ENCODE results near the gene CIC. TPM values are rescaled to one million over a fixed set of nuclear protein-coding genes. Genes with fewer than 3 reads are reported as not detected.
"Not testable (repeated sequence)": the region's sequence is repeated elsewhere in the genome, so short reads cannot be mapped to it uniquely, and the experiment has no call there.

CIC gene
- polyA plus RNA-seq, 1 donor (not counting 4 experiments of a cell fraction or from before 2014, with no cell fraction given) = 3.1 TPM

DNA sequence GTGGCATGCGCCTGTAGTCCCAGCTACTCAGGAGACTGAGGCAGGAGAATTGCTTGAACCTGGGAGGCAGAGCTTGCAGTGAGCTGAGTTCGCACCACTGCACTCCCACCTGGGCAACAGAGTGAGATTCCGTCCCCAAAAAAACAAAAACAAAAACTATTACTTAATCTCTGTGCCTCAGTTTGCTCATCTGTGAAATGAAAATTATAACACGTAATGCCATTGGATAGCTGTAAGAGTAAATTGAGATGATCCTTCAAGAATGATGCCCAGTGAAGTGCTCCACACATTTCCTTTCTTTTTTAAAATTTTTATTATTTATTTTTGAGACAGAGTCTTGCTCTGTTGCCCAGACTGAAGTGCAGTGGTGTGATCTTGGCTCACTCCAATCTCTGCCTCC lies 70.9 kb downstream of the CIC start:
- H4K20me1 ChIP-seq (ENCODE audit: control insufficient read depth, extremely low read depth, insufficient read depth, low read length); H3K4me2 ChIP-seq (ENCODE audit: control insufficient read depth, extremely low read depth, insufficient read depth, low read depth, low read length); H2AFZ ChIP-seq (ENCODE audit: control insufficient read depth, low read length); H3K79me2 ChIP-seq (ENCODE audit: control insufficient read depth, insufficient read depth, low read length); H3K27me3 ChIP-seq (ENCODE audit: control insufficient read depth, extremely low read depth, insufficient read depth, low read length); H3K4me3 ChIP-seq (ENCODE audit: control insufficient read depth in 2 of 3, extremely low read depth in 1 of 3, insufficient read depth in 2 of 3, low read depth in 1 of 3, low read length in 3 of 3); H3K9me1 ChIP-seq (ENCODE audit: control insufficient read depth, extremely low read depth, insufficient read depth, low read length); H3K4me1 ChIP-seq (ENCODE audit: control insufficient read depth, extremely low read depth, insufficient read depth, low read length); H3K9me3 ChIP-seq (ENCODE audit: control insufficient read depth, low read depth, low read length); FAIRE-seq; H3K27ac ChIP-seq (ENCODE audit: control insufficient read depth, insufficient read depth, low read length); H3K9ac ChIP-seq (ENCODE audit: control insufficient read depth, extremely low read depth, insufficient read depth, low read length); DNase-seq (ENCODE audit: low read depth, low spot score); dilution Hi-C loops (cut with MboI; ENCODE audit: extremely low pct_ligation_motif_present, low sequenced_read_pairs): not testable (repeated sequence)
- H3K36me3 ChIP-seq (ENCODE audit: control insufficient read depth in 2 of 2, extremely low read depth in 1 of 2, insufficient read depth in 2 of 2, low read length in 2 of 2) = peaks cover 3 to 14% of the 10 kb centered on the region in 2 experiments

DNA sequence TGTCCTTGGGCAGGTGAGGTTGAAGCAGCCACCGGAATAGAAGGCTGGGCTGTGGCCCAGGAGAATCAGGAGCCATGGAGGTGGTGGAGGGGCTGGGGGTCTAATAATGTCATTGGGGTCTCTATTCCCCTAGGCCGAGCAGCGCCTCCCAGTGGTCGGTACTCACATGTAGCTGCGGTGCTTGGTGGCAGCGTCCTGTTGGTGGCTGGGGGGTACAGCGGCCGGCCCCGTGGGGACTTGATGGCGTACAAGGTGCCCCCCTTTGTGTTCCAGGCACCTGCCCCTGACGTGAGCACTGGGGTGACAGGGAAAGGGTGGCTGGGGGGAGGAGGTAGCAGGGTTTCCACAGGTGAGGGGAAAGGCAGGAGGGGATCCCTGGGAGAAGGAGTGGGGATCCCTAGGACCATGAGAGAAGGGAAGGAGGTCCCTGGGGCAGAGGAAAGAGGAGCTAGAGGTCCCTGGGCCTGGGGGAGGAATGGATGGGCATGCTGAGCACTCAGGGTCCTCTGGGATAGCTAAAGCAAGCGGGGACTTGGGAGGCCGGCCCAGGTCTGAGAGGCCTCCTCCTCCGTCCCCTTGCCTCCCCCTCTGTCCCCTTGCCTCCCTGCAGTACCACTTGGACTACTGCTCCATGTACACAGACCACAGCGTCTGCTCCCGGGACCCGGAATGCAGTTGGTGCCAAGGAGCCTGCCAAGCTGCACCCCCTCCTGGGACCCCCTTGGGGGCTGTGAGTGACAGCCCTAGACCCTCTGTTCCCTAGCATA lies 74.5 kb downstream of the CIC start:
- no peak overlapping the region for H2AFZ ChIP-seq (ENCODE audit: control insufficient read depth, low read length)
- H3K4me3 ChIP-seq (ENCODE audit: control insufficient read depth in 2 of 3, extremely low read depth in 1 of 3, insufficient read depth in 2 of 3, low read depth in 1 of 3, low read length in 3 of 3) = no peak overlapping the region
- no peaks in the 10 kb centered on the region for H4K20me1 ChIP-seq (ENCODE audit: control insufficient read depth, extremely low read depth, insufficient read depth, low read length)
- H3K9ac ChIP-seq (ENCODE audit: control insufficient read depth, extremely low read depth, insufficient read depth, low read length) = no peak overlapping the region
- H3K9me1 ChIP-seq (ENCODE audit: control insufficient read depth, extremely low read depth, insufficient read depth, low read length) = no peaks in the 10 kb centered on the region
- dilution Hi-C loops (cut with MboI; ENCODE audit: extremely low pct_ligation_motif_present, low sequenced_read_pairs) = no loop called here
- no peaks in the 10 kb centered on the region for H3K27me3 ChIP-seq (ENCODE audit: control insufficient read depth, extremely low read depth, insufficient read depth, low read length)
- H3K4me2 ChIP-seq (ENCODE audit: control insufficient read depth, extremely low read depth, insufficient read depth, low read depth, low read length) = no peak overlapping the region
- no peaks in the 10 kb centered on the region for H3K9me3 ChIP-seq (ENCODE audit: control insufficient read depth, low read depth, low read length)
- H3K4me1 ChIP-seq (ENCODE audit: control insufficient read depth, extremely low read depth, insufficient read depth, low read length) = no peaks in the 10 kb centered on the region
- H3K36me3 ChIP-seq (ENCODE audit: control insufficient read depth in 2 of 2, extremely low read depth in 1 of 2, insufficient read depth in 2 of 2, low read length in 2 of 2) = peaks cover 0 to 5% of the 10 kb centered on the region in 2 experiments
- H3K27ac ChIP-seq (ENCODE audit: control insufficient read depth, insufficient read depth, low read length) = no peak overlapping the region
- H3K79me2 ChIP-seq (ENCODE audit: control insufficient read depth, insufficient read depth, low read length) = no peaks in the 10 kb centered on the region
- no peak for FAIRE-seq
- TF ChIP-seq, protein P1, sequence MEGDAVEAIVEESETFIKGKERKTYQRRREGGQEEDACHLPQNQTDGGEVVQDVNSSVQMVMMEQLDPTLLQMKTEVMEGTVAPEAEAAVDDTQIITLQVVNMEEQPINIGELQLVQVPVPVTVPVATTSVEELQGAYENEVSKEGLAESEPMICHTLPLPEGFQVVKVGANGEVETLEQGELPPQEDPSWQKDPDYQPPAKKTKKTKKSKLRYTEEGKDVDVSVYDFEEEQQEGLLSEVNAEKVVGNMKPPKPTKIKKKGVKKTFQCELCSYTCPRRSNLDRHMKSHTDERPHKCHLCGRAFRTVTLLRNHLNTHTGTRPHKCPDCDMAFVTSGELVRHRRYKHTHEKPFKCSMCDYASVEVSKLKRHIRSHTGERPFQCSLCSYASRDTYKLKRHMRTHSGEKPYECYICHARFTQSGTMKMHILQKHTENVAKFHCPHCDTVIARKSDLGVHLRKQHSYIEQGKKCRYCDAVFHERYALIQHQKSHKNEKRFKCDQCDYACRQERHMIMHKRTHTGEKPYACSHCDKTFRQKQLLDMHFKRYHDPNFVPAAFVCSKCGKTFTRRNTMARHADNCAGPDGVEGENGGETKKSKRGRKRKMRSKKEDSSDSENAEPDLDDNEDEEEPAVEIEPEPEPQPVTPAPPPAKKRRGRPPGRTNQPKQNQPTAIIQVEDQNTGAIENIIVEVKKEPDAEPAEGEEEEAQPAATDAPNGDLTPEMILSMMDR (optimal IDR thresholded peaks at IDR 0.05 in 1 of 3, IDR thresholded peaks at IDR 0.05 in 1 of 3, conservative IDR thresholded peaks at IDR 0.05 in 1 of 3; ENCODE audit: extremely low read depth in 1 of 3, insufficient read depth in 2 of 3, low read length in 3 of 3) = peak in 1 of 3 experiments; percentile 27
- TF ChIP-seq EZH2 (IDR thresholded peaks at IDR 0.05; ENCODE audit: low read length) = no peak
- DNase-seq (ENCODE audit: low read depth, low spot score) = no peak
